HCT116 (cell line): Measurements from ENCODE around the gene NALCN. TPM values are rescaled to one million over a fixed set of nuclear protein-coding genes. Genes with fewer than 3 reads are reported as not detected.

Experiments
- ATAC-seq: fragments of 200-7000 bp; cut with Tn5 transposase; 2 replicates; pipeline ENCODE4 v1.9.1; 2020; ENCODE audit warnings: mild to moderate bottlenecking, moderate library complexity
- BruUV-seq: library from RNA; stranded (reverse); fragments of 400-500 nt; replicated peaks from 2 replicates; lab custom pipeline; 2021; lab: Mats Ljungman, UMichigan
- CTCF ChIA-PET: fragments of 300-600 bp; sonication (Branson Sonifier 250); formaldehyde crosslinking; loops from one replicate; lab custom pipeline; 2021; ENCODE audit warnings: antibody characterized with exemption; lab: Charles Lee
- POLR2A ChIA-PET: fragments of 300-600, 350-600 bp; sonication (Branson Sonifier 250); formaldehyde crosslinking; loops from one replicate; lab custom pipeline; 2021; ENCODE audit warnings: antibody characterized with exemption; lab: Charles Lee
- RAD21 ChIA-PET, 2 experiments: fragments of 300-600 bp; sonication (Branson Sonifier 250); formaldehyde crosslinking; loops; one replicate each; lab custom pipeline; 2023; ENCODE audit warnings: low total read pairs in 2 of 2; ENCODE audit not compliant: uncharacterized antibody in 2 of 2, unreplicated experiment in 2 of 2, low non-redundant PET in 1 of 2; lab: Charles Lee
- DNase-seq: peaks from one replicate; pipeline ENCODE4 v3.0.0-alpha.2; 2010; ENCODE audit warnings: low read depth, low spot score
- H2AFZ ChIP-seq: fragments of 200-600 bp; shearing (Covaris generic), sonication (generic); 2 replicates; pipeline ENCODE4 v1.6.1; 2017; ENCODE audit warnings: low read depth, mixed run types, mixed read lengths, antibody characterized with exemption, low read length; ENCODE audit not compliant: poor library complexity, severe bottlenecking
- H3K27ac ChIP-seq: 2 replicates; pipeline ENCODE4 v1.5.1; 2012; ENCODE audit warnings: low read depth, low read length
- H3K27me3 ChIP-seq: fragments of 200-600 bp; sonication (generic); 2 replicates; pipeline ENCODE4 v1.6.1; 2016; ENCODE audit warnings: mixed run types, low read length, mixed read lengths; ENCODE audit not compliant: insufficient read depth
- H3K36me3 ChIP-seq, 2 experiments: fragments of 200-500 bp in 1 of 2; fragments of 200-600 bp in 1 of 2; sonication (Bioruptor generic) in 1 of 2; sonication (generic) in 1 of 2; 2 replicates each; pipeline versions ENCODE4 v1.5.1 to v1.6.1; 2014 to 2016; ENCODE audit warnings: low read length in 2 of 2, inconsistent platforms in 1 of 2, mixed read lengths in 1 of 2, mixed run types in 1 of 2; ENCODE audit not compliant: insufficient read depth in 2 of 2, control insufficient read depth in 1 of 2
- H3K4me1 ChIP-seq, 2 experiments: fragments of 200-600 bp in 1 of 2; sonication (generic) in 1 of 2; 2 replicates each; pipeline versions ENCODE4 v1.5.1 to v1.6.1; 2012 to 2017; ENCODE audit warnings: low read length in 2 of 2, inconsistent platforms in 1 of 2, mild to moderate bottlenecking in 1 of 2, mixed read lengths in 1 of 2, mixed run types in 1 of 2, moderate library complexity in 1 of 2; ENCODE audit not compliant: insufficient read depth in 2 of 2, control insufficient read depth in 1 of 2
- H3K4me2 ChIP-seq: fragments of 200-600 bp; sonication (generic); 2 replicates; pipeline ENCODE4 v1.6.1; 2017; ENCODE audit warnings: mixed run types, low read length, mixed read lengths
- H3K4me3 ChIP-seq, 2 experiments: fragments of 200-600 bp in 1 of 2; sonication (generic) in 1 of 2; replicated peaks in 1 of 2; 2 replicates each; pipeline ENCODE4 v1.5.1; 2011 to 2016; ENCODE audit warnings: low read length in 2 of 2, control low read depth in 1 of 2, low read depth in 1 of 2, mild to moderate bottlenecking in 1 of 2, mixed read lengths in 1 of 2, mixed run types in 1 of 2
- H3K79me2 ChIP-seq: fragments of 200-600 bp; sonication (generic); 2 replicates; pipeline ENCODE4 v1.6.1; 2017; ENCODE audit warnings: mild to moderate bottlenecking, mixed run types, low read length, moderate library complexity, mixed read lengths; ENCODE audit not compliant: insufficient read depth
- H3K9ac ChIP-seq: fragments of 200-600 bp; sonication (generic); 2 replicates; pipeline ENCODE4 v1.6.1; 2016; ENCODE audit warnings: low read length, mixed read lengths
- H3K9me2 ChIP-seq: fragments of 200-600 bp; sonication (generic), shearing (Covaris generic); 2 replicates; pipeline ENCODE4 v1.6.1; 2017; ENCODE audit warnings: mixed run types, mild to moderate bottlenecking, moderate library complexity; ENCODE audit not compliant: insufficient read depth
- H3K9me3 ChIP-seq, 2 experiments: fragments of 200-500 bp in 1 of 2; fragments of 200-600 bp in 1 of 2; sonication (Bioruptor generic) in 1 of 2; sonication (generic) in 1 of 2; 2 replicates each; pipeline ENCODE4 v1.6.1; 2014 to 2017; ENCODE audit warnings: low read length in 2 of 2, mixed read lengths in 2 of 2, inconsistent platforms in 1 of 2, low read depth in 1 of 2, mild to moderate bottlenecking in 1 of 2, mixed run types in 1 of 2, moderate library complexity in 1 of 2; ENCODE audit not compliant: control insufficient read depth in 1 of 2, insufficient read depth in 1 of 2
- H4K20me1 ChIP-seq: fragments of 200-600 bp; sonication (generic), shearing (Covaris generic); 2 replicates; pipeline ENCODE4 v1.6.1; 2017; ENCODE audit warnings: mixed run types, mild to moderate bottlenecking, moderate library complexity; ENCODE audit not compliant: insufficient read depth
- CBX3 ChIP-seq: IDR thresholded peaks from 2 replicates; pipeline ENCODE4 v1.6.1; 2012; ENCODE audit warnings: low read depth
- EGR1 ChIP-seq: IDR thresholded peaks from 2 replicates; pipeline ENCODE4 v1.6.1; 2012; ENCODE audit warnings: low read depth
- ELF1 ChIP-seq: IDR thresholded peaks from 2 replicates; pipeline ENCODE4 v1.6.1; 2012; ENCODE audit warnings: low read depth, borderline replicate concordance
- EZH2 ChIP-seq: fragments of 200-600 bp; sonication (generic); IDR thresholded peaks from 2 replicates; pipeline ENCODE4 v1.6.1; 2017; ENCODE audit warnings: antibody characterized with exemption, mixed run types
- EZH2phosphoT487 ChIP-seq: fragments of 200-600 bp; IDR thresholded peaks from 2 replicates; pipeline ENCODE4 v1.6.1; 2018; ENCODE audit warnings: antibody characterized with exemption, borderline replicate concordance
- POLR2AphosphoS5 ChIP-seq: IDR thresholded peaks from 2 replicates; pipeline ENCODE4 v1.6.1; 2011; ENCODE audit warnings: mild to moderate bottlenecking, low read depth, low read length, moderate library complexity
- RAD21 ChIP-seq: IDR thresholded peaks from 2 replicates; pipeline ENCODE4 v1.6.1; 2012; ENCODE audit warnings: low read depth, mild to moderate bottlenecking
- SIN3A ChIP-seq: IDR thresholded peaks from 2 replicates; pipeline ENCODE4 v1.6.1; 2012; ENCODE audit warnings: low read depth
- SP1 ChIP-seq: IDR thresholded peaks from 2 replicates; pipeline ENCODE4 v1.6.1; 2012; ENCODE audit warnings: low read depth
- YY1 ChIP-seq: IDR thresholded peaks from 2 replicates; pipeline ENCODE4 v1.6.1; 2011; ENCODE audit warnings: low read length, low read depth, moderate library complexity, mild to moderate bottlenecking; ENCODE audit not compliant: insufficient replicate concordance; ENCODE audit errors: extremely low read depth
- ZFX ChIP-seq: fragments of 450-650 bp; IDR thresholded peaks from 2 replicates; pipeline ENCODE4 v1.6.1; 2017
- intact Hi-C: fragments of 100-400 bp; cut with micrococcal nuclease; formaldehyde crosslinking; loops from 2 replicates; pipeline ENCODE4 v1.10.0; 2022
- total RNA-seq: library from RNA; stranded (reverse); gene quantifications from one replicate; pipeline ENCODE4 v1.2.1, GENCODE V29; 2021; ENCODE audit not compliant: unreplicated experiment
- TF ChIP-seq, protein P1 (sequence below): IDR thresholded peaks from 2 replicates; pipeline ENCODE4 v1.6.1; 2012; ENCODE audit warnings: low read depth
- TF ChIP-seq, protein P2 (sequence below): IDR thresholded peaks from 2 replicates; pipeline ENCODE4 v1.6.1; 2011; ENCODE audit warnings: mild to moderate bottlenecking, low read length, moderate library complexity; ENCODE audit not compliant: insufficient replicate concordance; ENCODE audit errors: extremely low read depth

The NALCN gene
- total RNA-seq, 1 experiment from 2014 or later = not detected

DNA sequence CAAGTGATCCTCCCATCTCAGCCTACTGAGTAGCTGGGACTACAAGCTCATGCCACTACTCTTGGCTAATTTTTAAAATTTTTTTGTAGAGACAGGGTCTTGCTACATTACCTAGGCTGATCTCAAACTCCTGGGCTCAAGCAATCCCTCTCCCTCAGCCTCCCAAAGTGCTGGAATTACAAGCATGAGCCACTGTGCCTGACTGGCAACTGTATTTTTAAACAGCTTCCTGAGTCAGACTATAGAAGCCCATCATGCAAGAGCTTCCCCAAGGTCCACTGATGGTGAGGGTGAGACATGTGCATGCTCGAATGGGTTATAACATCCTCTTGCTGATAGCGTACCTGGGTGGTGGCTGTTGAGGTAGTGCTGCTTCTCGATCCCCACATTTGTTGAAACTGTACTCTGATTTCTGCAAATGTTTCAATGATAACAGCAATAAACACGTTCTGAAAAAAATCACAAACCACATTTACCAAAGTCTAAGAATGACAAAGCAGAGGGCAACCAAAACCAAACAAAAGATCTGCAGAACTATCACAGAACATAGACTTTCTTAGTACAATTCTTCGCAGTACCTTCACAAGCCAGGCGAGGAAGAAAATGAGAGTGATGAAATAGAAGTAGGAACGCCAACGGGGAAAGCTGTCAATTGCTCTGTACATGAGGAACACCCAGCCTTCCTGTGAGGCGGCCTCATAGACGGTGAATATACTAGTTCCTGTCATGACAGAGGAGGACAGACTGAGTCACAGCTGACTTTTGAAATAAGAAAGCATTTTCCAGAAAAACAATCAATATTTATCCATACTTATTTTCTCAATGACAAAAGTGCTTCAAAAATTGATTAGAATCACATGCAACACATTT is 124.4 kb downstream of the NALCN start:
- RAD21 ChIA-PET = no interaction called here
- no peaks in the 10 kb centered on the region for H3K36me3 ChIP-seq
- POLR2A ChIA-PET = no interaction called here
- H3K4me3 ChIP-seq = no peak overlapping the region
- DNase-seq = no peak
- no peaks in the 10 kb centered on the region for H4K20me1 ChIP-seq
- peaks cover 0 to 12% of the 10 kb centered on the region in 2 experiments; a peak in 2 of 4 replicates for H3K9me3 ChIP-seq
- no peaks in the 10 kb centered on the region for H3K9me2 ChIP-seq
- no peaks in the 10 kb centered on the region for H3K79me2 ChIP-seq
- no peaks in the 10 kb centered on the region for H3K4me1 ChIP-seq
- no peak overlapping the region for H3K9ac ChIP-seq
- no peak overlapping the region for H3K27ac ChIP-seq
- no peak for ATAC-seq
- TF ChIP-seq EZH2phosphoT487 = no peak
- TF ChIP-seq POLR2AphosphoS5 = no peak
- no peak for TF ChIP-seq RAD21
- no peak for TF ChIP-seq ZFX
- TF ChIP-seq CBX3 = no peak
- TF ChIP-seq SIN3A = no peak
- TF ChIP-seq ELF1 = no peak
- TF ChIP-seq, protein P1, sequence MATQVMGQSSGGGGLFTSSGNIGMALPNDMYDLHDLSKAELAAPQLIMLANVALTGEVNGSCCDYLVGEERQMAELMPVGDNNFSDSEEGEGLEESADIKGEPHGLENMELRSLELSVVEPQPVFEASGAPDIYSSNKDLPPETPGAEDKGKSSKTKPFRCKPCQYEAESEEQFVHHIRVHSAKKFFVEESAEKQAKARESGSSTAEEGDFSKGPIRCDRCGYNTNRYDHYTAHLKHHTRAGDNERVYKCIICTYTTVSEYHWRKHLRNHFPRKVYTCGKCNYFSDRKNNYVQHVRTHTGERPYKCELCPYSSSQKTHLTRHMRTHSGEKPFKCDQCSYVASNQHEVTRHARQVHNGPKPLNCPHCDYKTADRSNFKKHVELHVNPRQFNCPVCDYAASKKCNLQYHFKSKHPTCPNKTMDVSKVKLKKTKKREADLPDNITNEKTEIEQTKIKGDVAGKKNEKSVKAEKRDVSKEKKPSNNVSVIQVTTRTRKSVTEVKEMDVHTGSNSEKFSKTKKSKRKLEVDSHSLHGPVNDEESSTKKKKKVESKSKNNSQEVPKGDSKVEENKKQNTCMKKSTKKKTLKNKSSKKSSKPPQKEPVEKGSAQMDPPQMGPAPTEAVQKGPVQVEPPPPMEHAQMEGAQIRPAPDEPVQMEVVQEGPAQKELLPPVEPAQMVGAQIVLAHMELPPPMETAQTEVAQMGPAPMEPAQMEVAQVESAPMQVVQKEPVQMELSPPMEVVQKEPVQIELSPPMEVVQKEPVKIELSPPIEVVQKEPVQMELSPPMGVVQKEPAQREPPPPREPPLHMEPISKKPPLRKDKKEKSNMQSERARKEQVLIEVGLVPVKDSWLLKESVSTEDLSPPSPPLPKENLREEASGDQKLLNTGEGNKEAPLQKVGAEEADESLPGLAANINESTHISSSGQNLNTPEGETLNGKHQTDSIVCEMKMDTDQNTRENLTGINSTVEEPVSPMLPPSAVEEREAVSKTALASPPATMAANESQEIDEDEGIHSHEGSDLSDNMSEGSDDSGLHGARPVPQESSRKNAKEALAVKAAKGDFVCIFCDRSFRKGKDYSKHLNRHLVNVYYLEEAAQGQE = no peak
- no peak for TF ChIP-seq SP1
- TF ChIP-seq, protein P2, sequence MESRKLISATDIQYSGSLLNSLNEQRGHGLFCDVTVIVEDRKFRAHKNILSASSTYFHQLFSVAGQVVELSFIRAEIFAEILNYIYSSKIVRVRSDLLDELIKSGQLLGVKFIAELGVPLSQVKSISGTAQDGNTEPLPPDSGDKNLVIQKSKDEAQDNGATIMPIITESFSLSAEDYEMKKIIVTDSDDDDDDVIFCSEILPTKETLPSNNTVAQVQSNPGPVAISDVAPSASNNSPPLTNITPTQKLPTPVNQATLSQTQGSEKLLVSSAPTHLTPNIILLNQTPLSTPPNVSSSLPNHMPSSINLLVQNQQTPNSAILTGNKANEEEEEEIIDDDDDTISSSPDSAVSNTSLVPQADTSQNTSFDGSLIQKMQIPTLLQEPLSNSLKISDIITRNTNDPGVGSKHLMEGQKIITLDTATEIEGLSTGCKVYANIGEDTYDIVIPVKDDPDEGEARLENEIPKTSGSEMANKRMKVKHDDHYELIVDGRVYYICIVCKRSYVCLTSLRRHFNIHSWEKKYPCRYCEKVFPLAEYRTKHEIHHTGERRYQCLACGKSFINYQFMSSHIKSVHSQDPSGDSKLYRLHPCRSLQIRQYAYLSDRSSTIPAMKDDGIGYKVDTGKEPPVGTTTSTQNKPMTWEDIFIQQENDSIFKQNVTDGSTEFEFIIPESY = no peak
- TF ChIP-seq EZH2 = no peak
- TF ChIP-seq YY1 = no peak
- TF ChIP-seq EGR1 = no peak
- CTCF ChIA-PET = no interaction called here
- intact Hi-C loops = no loop called here
- no TSS peak for BruUV-seq
- H3K27me3 ChIP-seq = no peaks in the 10 kb centered on the region
- no peak overlapping the region for H2AFZ ChIP-seq
- no peak overlapping the region for H3K4me2 ChIP-seq
